Activated CD8-positive, alpha-beta memory T cell treated with anti-CD3 and anti-CD28 coated beads, Interleukin-2, amount 50 U/mL, for 24 hours (primary cell): ENCODE results near the gene TMEM270.
A peak's percentile ranks its signal among the peaks of the same experiment; 100 is the strongest.
"Not testable (repeated sequence)": the region's sequence is repeated elsewhere in the genome, so short reads cannot be mapped to it uniquely, and the experiment has no call there.

Experiments used
- DNase-seq: peaks from one replicate; pipeline ENCODE4 v3.0.0-alpha.2; 2020; ENCODE audit errors: extremely low read depth

The TMEM270 gene, protein sequence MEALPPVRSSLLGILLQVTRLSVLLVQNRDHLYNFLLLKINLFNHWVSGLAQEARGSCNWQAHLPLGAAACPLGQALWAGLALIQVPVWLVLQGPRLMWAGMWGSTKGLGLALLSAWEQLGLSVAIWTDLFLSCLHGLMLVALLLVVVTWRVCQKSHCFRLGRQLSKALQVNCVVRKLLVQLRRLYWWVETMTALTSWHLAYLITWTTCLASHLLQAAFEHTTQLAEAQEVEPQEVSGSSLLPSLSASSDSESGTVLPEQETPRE

GRCh38 chr7:73860859-73861258 lies at the start of gene TMEM270:
Gene TMEM270, plus strand, starts transcription at chr7:73861159. Its CDS starts 36 bp downstream, at chr7:73861195.
- no peak for DNase-seq

DNA sequence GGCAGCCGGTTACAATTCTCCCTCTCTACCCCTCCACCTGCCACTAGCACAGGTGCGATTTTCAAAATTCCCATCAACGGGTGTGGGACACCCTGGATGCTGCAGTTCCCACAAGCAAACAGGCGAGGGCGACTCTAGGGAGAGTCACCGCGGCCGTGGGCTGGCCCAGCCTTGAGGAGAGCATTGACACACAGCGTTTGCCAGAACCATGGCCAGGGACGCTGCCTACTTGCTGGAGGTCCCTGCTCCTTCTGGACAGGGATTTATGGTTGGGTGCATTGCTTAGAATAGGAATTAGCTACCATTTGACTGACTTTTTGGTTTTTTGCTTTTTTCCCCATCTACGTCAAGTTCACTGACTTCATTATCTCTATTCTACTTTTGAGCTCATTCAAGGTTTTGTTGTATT lies 49.2 kb upstream of the TMEM270 start:
- DNase-seq = peak; percentile 12

DNA sequence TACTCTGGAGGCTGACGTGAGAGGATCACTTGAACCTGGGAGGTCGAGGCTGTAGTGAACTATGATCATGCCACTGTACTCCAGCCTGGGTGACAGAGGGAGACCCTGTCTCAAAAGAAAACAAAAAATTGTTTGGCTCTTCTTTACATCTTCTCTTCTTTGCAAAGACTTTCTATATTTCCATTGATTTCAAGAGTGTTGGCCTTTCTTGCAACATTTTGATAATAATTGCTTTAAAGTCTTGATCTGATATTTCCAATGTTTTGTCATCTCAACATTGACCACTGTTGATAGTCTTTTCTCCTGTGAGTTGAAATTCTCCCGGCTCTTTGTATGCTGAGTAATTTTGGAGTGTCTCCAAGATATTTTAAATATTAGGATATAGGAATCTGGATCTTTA lies 48.0 kb upstream of the TMEM270 start:
- no peak for DNase-seq

GRCh38 chr7:73815436-73815835 lies 45.5 kb upstream of the TMEM270 start:
- DNase-seq = no peak

- DNase-seq = no peak
Observed at GRCh38 chr7:73817121-73817520, 43.8 kb upstream of the TMEM270 start.

DNA sequence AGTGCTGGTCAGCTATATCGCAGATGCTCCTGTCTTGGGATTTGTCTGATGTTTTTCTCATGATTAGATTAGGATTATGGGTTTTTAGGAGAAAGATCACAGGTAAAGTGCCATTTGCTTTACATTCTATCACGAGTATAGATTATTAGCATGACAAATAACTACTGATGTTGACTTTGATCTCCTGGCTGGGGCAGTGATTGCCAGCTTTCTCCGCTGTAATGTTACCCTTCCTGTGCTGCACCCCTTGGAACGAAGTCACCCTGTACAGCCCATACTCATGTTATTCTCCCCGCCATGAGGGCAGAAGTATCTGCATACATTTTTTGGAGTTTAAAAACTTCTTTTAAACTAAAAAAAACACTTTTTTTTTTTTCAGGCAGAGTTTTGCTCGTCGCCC lies 40.9 kb upstream of the TMEM270 start:
- no peak for DNase-seq

DNA sequence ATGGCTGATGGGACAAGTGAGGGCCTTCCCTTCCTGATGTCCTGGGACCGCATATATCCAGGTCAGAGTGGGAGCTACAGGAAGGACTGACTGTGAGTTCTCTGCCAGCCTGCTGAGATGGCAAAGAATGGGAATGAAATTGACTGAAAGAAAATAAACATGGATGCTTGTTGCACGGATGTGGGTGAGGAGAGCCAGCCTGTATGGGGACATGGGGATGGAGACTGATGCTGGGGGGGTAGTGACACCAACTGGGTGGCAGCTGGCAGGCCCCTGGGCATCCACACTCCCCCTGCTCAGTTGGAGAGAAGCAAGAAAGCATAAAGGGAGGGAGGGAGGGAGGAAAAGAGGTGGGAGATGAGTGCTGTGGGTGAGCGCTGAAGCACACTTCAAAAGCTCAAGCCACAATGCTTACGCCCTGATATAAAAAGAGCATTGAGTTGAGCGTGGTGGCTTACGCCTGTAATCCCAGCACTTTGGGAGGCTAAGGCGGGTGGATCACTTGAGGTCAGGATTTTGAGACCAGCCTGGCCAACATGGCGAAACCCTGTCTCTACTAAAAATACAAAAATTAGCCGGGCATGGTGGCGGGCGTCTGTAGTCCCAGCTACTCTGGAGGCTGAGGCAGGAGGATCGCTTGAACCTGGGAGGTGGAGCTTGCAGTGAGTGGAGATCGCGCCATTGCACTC lies 39.2 kb upstream of the TMEM270 start:
- DNase-seq = not testable (repeated sequence)

DNA sequence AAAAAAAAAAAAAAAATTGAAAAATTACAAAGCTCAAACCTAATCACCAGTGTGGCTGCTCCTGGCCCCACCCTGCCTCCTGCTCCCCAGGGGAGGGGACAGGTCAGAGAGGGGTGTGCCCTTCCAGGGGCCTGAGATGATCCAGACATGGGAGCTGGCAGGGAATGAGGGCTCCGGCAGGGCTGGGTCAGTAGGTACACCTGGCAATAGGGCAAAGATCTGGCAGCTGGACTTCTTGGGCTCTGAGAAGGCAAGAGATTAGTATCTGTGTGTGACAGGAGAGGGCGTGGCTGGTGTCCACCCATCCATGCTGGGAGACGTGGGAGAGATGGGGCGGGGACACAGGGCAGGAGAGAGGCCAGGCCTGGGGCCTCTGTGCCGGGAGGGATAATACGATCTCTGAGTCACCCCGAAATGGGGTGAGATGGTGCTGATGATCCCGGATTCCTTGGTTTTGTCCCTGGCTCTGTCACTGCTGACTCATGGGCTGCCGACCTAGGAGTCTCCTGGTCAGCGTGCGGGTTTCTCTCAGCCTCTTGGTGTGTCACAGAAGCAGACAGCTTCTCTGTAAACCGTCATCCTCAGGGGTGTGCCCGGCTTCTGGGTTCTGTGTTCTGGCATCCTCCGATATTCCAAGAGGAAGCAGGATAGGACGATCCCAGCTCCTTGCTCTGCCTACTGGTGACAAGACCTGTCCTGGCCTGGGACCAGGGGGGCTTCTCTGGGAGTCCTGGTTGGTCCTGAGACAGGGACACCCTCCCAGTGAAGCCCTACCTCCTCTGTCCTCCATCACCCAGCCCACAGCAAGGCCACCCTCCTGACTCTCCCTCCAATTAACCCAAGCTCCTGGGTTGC lies 38.4 kb upstream of the TMEM270 start:
- no peak for DNase-seq

- no peak for DNase-seq
Observed at GRCh38 chr7:73823257-73823656, 37.7 kb upstream of the TMEM270 start.

DNA sequence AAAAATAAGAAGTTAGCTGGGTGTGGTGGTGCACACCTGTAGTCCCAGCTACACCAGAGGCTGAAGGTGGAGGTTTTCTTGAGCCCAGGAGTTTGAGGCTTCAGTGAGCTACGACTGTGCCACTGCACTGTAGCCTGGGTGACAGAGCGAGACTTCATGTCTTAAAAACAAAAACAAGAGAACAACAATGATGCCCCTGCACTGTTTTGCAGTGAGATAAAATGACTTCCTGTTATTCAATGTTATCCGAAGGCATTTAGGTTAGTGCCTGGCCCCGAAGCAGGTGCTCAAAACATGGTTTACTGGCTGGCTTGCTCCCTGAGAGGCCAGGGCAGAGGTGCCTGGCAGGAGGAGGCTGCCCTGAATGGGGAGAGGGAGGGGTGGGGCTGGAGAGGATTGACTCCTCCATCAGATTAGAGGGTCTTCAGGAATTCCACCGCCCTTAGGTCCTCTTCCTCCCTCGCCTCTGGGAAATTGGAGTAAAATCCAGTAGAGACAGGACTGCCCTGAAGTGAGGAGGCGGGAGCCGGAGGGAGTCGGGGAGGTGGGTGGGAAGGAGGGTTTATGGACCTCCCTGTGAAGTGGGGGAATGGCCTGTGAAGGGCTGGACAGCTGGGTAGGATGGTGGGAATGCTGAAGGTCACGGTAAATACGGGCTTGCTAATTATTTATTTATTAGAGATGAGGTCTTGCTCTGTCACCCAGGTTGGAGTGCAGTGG lies 36.9 kb upstream of the TMEM270 start:
- DNase-seq = no peak

DNA sequence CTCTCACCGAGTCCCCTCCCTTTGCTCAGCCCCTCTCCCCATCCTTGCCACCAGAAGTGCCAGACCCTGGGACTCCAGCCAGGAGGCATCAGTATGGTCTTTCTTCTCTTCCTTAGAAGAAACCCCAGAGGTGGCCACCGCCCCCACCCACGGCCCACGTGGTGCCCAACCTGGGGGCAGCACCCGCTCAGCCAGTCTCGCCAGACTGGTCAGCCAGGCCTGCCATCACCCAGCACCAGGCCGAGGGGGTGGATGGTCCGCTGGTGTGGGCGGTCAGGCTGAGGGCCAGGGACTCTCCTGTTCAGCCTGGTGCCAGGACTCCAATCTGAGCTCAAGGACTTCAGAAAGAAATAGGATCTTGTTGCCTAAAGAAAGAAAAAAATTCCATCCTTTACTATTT lies 36.0 kb upstream of the TMEM270 start:
- no peak for DNase-seq

DNA sequence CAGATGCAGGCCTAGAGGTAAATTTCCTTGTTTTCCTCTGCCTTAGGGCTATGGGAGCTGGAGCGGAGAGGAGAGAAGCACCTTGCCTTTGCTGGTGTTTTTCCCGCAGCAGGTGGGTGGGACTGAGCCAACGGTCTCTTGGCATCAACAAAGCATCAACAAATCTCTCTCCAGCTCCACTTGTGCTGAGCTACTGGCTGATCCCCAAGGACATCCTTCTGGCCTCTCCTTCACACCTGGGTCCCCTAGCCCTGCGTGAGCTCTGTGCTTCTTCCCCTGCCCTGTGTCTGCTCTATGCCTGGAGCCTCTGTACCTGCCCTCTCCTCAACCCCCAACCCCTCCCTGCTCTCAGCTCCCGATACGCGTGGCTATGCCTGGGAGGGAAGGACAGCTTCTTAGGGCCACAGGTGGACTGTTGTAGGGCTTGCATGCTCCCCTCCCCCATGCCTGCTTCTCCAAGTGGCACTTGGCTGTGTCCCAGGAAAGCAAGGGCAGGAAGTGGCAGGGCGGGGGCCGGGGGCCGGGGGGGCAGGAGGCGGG lies 33.3 kb upstream of the TMEM270 start:
- no peak for DNase-seq

GRCh38 chr7:73828107-73828803 lies 32.7 kb upstream of the TMEM270 start:
- no peak for DNase-seq

DNA sequence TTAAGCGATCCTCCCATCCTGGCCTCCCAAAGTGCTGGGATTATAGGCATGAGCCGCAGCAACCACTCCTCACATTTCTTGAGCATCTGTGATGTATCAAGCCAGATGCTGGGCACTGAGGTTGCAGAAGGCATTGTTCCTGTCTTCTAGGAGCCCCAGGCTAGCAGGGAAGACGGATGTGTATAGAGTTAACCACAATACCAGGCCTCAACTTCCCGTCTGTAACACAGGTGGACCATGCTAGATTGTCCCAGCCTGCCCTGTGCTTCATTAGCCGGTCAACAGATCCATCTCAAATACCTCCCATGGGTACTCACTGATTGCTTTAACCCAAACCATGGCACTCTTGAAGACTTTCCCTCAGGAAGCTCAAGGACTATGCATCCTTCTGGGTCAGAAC lies 32.0 kb upstream of the TMEM270 start:
- DNase-seq = no peak

GRCh38 chr7:73829505-73829904 lies 31.5 kb upstream of the TMEM270 start:
- DNase-seq = no peak

GRCh38 chr7:73829921-73830680 lies 30.9 kb upstream of the TMEM270 start:
- no peak for DNase-seq

DNA sequence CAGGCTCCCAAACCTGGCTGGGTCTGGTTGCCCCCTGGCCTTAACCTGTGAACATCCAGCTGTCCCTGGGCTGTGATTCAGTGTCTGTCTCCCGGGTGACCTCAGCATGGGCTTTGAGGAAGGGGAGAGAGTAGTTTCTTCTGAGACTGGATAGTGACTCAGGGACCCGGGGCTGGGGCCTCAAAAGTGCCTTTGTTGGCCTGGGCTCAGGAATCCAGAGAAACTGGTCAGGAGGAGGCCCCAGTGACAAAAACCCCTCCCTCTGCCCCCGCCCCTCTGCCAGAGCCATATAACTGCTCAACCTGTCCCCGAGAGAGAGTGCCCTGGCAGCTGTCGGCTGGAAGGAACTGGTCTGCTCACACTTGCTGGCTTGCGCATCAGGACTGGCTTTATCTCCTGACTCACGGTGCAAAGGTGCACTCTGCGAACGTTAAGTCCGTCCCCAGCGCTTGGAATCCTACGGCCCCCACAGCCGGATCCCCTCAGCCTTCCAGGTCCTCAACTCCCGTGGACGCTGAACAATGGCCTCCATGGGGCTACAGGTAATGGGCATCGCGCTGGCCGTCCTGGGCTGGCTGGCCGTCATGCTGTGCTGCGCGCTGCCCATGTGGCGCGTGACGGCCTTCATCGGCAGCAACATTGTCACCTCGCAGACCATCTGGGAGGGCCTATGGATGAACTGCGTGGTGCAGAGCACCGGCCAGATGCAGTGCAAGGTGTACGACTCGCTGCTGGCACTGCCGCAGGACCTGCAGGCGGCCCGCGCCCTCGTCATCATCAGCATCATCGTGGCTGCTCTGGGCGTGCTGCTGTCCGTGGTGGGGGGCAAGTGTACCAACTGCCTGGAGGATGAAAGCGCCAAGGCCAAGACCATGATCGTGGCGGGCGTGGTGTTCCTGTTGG lies 30.0 kb upstream of the TMEM270 start, which contains the start of gene CLDN4:
CLDN4 (plus strand) TSS at position 316 of the 903 bp plus-strand sequence; CDS start at position 522, 206 bp downstream.
- no peak for DNase-seq

DNA sequence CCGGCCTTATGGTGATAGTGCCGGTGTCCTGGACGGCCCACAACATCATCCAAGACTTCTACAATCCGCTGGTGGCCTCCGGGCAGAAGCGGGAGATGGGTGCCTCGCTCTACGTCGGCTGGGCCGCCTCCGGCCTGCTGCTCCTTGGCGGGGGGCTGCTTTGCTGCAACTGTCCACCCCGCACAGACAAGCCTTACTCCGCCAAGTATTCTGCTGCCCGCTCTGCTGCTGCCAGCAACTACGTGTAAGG lies 29.4 kb upstream of the TMEM270 start:
- DNase-seq = no peak
